Measurements from ENCODE around the gene ZNF548. TPM values are rescaled to one million over a fixed set of nuclear protein-coding genes. Genes with fewer than 3 reads are reported as not detected.

Gene ZNF548
- total RNA-seq, 4 donors from 2014 or later, result 4.2 to 13.1 (median 8.2) TPM

DNA sequence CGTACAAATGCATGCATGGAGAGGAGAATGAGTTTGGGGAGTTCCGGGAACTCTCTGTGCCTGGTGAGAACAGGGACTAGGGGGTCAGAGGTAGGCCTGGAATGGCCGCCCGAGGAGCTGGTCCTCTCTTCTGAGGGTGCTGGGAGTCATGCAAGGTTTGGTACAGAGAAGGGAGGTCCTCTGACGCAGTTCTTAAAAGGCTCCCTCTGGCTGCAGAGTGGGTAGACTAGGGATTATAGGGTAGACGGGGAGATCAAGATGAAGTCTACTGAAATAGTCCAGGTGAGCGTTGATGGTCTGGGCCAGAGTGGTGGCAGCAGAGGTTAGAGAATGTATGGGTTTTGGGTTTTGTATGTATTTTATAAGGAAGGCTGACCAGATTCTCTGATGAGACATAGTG, 37.8 kb upstream of the ZNF548 start:
- Histone ChIP-seq H3K27ac (peak overlapping the region in 2 of 4 donors; percentile 75 to 90), H3K27me3 (no peaks in the 10 kb centered on the region), H3K36me3 (peaks cover 2 to 30% (median 20%) of the 10 kb centered on the region in 4 donors), H3K4me1 (peaks cover 8 to 19% (median 12%) of the 10 kb centered on the region in 4 donors), H3K9me3 (peaks cover 11 to 26% of the 10 kb centered on the region in 2 donors), H3K4me3 (peak overlapping the region; percentile 71 to 84 (median 80))
- in situ Hi-C loops (cut with MboI; ENCODE audit: low pct_ligation_motif_present in 1 of 4, low pct_unique_long_range_greater_than_20kb in 1 of 4, low sequenced_read_pairs in 3 of 4) (no loop called here), intact Hi-C loops (cut with DNase I; ENCODE audit: low total_unique reads) (no loop called here)
- 30 to 43% methylated on average over 2 to 7 of the region's 7 CpGs for WGBS, 2 donors (ENCODE audit: low coverage in 1 of 2)
- TF ChIP-seq POLR2A (IDR thresholded peaks at IDR 0.05), result no peak
- TF ChIP-seq POLR2AphosphoS5 (IDR thresholded peaks at IDR 0.05), result no peak
- TF ChIP-seq CTCF (IDR thresholded peaks at IDR 0.05), result no peak
- no peak for TF ChIP-seq EP300 (IDR thresholded peaks at IDR 0.05; ENCODE audit: low read depth)
- no peak for DNase-seq

DNA sequence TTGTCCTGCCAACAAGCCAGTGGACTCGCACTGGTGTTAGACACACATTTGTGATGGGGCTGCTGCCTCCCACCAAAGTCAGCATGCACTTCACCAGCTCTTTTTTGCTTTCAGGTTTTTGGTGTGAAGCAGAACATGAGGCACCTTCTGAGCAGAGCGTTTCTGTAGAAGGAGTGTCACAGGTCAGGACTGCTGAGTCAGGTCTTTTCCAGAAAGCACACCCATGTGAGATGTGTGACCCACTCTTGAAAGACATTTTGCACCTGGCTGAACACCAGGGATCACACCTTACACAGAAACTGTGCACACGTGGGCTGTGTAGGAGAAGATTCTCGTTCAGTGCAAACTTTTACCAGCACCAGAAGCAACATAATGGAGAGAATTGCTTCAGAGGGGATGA, 33.7 kb upstream of the ZNF548 start:
- Histone ChIP-seq H3K36me3 (peaks cover 2 to 53% (median 23%) of the 10 kb centered on the region in 4 donors), H3K9me3 (peaks cover 18 to 52% of the 10 kb centered on the region in 2 donors), H3K27me3 (no peaks in the 10 kb centered on the region), H3K4me1 (peaks cover 8 to 15% (median 11%) of the 10 kb centered on the region in 4 donors), H3K4me3 (no peak overlapping the region), H3K27ac (no peak overlapping the region)
- DNase-seq, result no peak
- WGBS, 2 donors (ENCODE audit: low coverage in 1 of 2), result 95% methylated on average over 4 of the region's 4 CpGs; no CpG with 5 or more reads in 1 of the 2 donors
- in situ Hi-C loops (cut with MboI; ENCODE audit: low pct_ligation_motif_present in 1 of 4, low pct_unique_long_range_greater_than_20kb in 1 of 4, low sequenced_read_pairs in 3 of 4), result no loop called here
- TF ChIP-seq CTCF (IDR thresholded peaks at IDR 0.05) (no peak), POLR2AphosphoS5 (IDR thresholded peaks at IDR 0.05) (no peak), EP300 (IDR thresholded peaks at IDR 0.05; ENCODE audit: low read depth) (no peak), POLR2A (IDR thresholded peaks at IDR 0.05) (no peak)
- intact Hi-C loops (cut with DNase I; ENCODE audit: low total_unique reads), result no loop called here

DNA sequence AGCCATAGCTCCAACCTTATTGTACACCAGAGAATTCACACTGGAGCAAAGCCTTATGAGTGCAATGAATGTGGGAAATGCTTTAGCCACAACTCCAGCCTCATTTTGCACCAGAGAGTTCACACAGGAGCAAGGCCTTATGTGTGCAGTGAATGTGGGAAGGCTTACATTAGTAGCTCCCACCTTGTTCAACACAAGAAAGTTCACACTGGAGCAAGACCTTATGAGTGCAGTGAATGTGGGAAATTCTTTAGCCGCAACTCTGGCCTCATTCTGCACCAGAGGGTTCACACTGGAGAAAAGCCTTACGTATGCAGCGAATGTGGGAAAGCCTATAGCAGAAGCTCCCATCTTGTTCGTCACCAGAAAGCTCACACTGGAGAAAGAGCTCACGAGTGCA, 32.2 kb upstream of the ZNF548 start:
- TF ChIP-seq EP300 (IDR thresholded peaks at IDR 0.05; ENCODE audit: low read depth), result no peak
- TF ChIP-seq POLR2AphosphoS5 (IDR thresholded peaks at IDR 0.05), result no peak
- TF ChIP-seq POLR2A (IDR thresholded peaks at IDR 0.05), result no peak
- TF ChIP-seq CTCF (IDR thresholded peaks at IDR 0.05), result no peak
- peaks cover 18 to 63% of the 10 kb centered on the region in 2 donors for H3K9me3 ChIP-seq
- intact Hi-C loops (cut with DNase I; ENCODE audit: low total_unique reads) (no loop called here), in situ Hi-C loops (cut with MboI; ENCODE audit: low pct_ligation_motif_present in 1 of 4, low pct_unique_long_range_greater_than_20kb in 1 of 4, low sequenced_read_pairs in 3 of 4) (no loop called here)
- no peak for DNase-seq
- H3K4me1 ChIP-seq, result peaks cover under 1 to 8% (median 5%) of the 10 kb centered on the region in 4 donors
- H3K27ac ChIP-seq, result no peak overlapping the region
- no peaks in the 10 kb centered on the region for H3K27me3 ChIP-seq
- peaks cover 2 to 53% (median 23%) of the 10 kb centered on the region in 4 donors for H3K36me3 ChIP-seq
- 92 to 96% methylated on average over 5 of the region's 5 CpGs for WGBS, 2 donors (ENCODE audit: low coverage in 1 of 2)
- H3K4me3 ChIP-seq, result no peak overlapping the region

- in situ Hi-C loops (cut with MboI; ENCODE audit: low pct_ligation_motif_present in 1 of 4, low pct_unique_long_range_greater_than_20kb in 1 of 4, low sequenced_read_pairs in 3 of 4), result no loop called here
- Histone ChIP-seq H3K27me3 (no peaks in the 10 kb centered on the region), H3K36me3 (peaks cover 0 to 49% (median 21%) of the 10 kb centered on the region in 4 donors), H3K4me3 (no peak overlapping the region), H3K9me3 (peaks cover 18 to 62% of the 10 kb centered on the region in 2 donors), H3K4me1 (peaks cover 0 to 12% (median 10%) of the 10 kb centered on the region in 4 donors), H3K27ac (no peak overlapping the region)
- intact Hi-C loops (cut with DNase I; ENCODE audit: low total_unique reads), result no loop called here
- DNase-seq, result no peak
- TF ChIP-seq EP300 (IDR thresholded peaks at IDR 0.05; ENCODE audit: low read depth), result no peak
These were observed 30.4 kb upstream of the ZNF548 start for GRCh38 chr19:57359300-57359699.

GRCh38 chr19:57362419-57362818, 27.2 kb upstream of the ZNF548 start:
- Histone ChIP-seq H3K27me3 (no peaks in the 10 kb centered on the region), H3K4me3 (peak overlapping the region in 2 of 4 donors; percentile 64 to 91), H3K4me1 (peaks cover 0 to 15% (median 12%) of the 10 kb centered on the region in 4 donors), H3K27ac (peak overlapping the region; percentile 83 to 97 (median 92)), H3K36me3 (peaks cover 0 to 25% (median 4%) of the 10 kb centered on the region in 4 donors), H3K9me3 (peaks cover 7 to 38% of the 10 kb centered on the region in 2 donors)
- no peak for DNase-seq
- in situ Hi-C loops (cut with MboI; ENCODE audit: low pct_ligation_motif_present in 1 of 4, low pct_unique_long_range_greater_than_20kb in 1 of 4, low sequenced_read_pairs in 3 of 4) (no loop called here), intact Hi-C loops (cut with DNase I; ENCODE audit: low total_unique reads) (no loop called here)
- 67 to 78% methylated on average over 2 of the region's 2 CpGs for WGBS, 2 donors (ENCODE audit: low coverage in 1 of 2)
- TF ChIP-seq EP300 (IDR thresholded peaks at IDR 0.05; ENCODE audit: low read depth), result no peak
- TF ChIP-seq POLR2AphosphoS5 (IDR thresholded peaks at IDR 0.05), result no peak
- no peak for TF ChIP-seq POLR2A (IDR thresholded peaks at IDR 0.05)
- TF ChIP-seq CTCF (IDR thresholded peaks at IDR 0.05), result no peak
